K562 (cell line): Measurements from ENCODE around the gene MAML3. TPM values are rescaled to one million over a fixed set of nuclear protein-coding genes. Genes with fewer than 3 reads are reported as not detected.

Experiments used
- CHD7 ChIP-seq: fragments of 200-600 bp; sonication (generic); IDR thresholded peaks from one replicate; pipeline ENCODE4 v1.6.1; 2012; ENCODE audit warnings: mild to moderate bottlenecking, low read depth, low read length, inconsistent platforms
- FOXP1 ChIP-seq: sonication (generic); formaldehyde crosslinking; IDR thresholded peaks from 2 replicates; pipeline ENCODE4 v1.8.0; 2022; ENCODE audit warnings: mild to moderate bottlenecking, missing genetic modification reagents
- MAFF ChIP-seq: IDR thresholded peaks from 2 replicates; pipeline ENCODE4 v1.6.1; 2012; ENCODE audit warnings: low read length, improper control_type of control experiment
- MAFG ChIP-seq: fragments of 450-650 bp; conservative IDR thresholded peaks from 2 replicates; pipeline ENCODE4 v1.6.1; 2016; ENCODE audit warnings: missing genetic modification characterization, missing compliant biosample characterization
- NFE2 ChIP-seq: IDR thresholded peaks from 2 replicates; pipeline ENCODE4 v1.6.1; 2014; ENCODE audit warnings: antibody characterized with exemption, low read depth
- POLR2A ChIP-seq: fragments of 450-650 bp; conservative IDR thresholded peaks from 2 replicates; pipeline ENCODE4 v1.6.1; 2016
- ZBTB11 ChIP-seq, 3 experiments: fragments of 200-800 bp in 1 of 3; fragments of 250-450 bp in 1 of 3; fragments of 450-650 bp in 1 of 3; sonication (Bioruptor Pico) in 1 of 3; sonication (Bioruptor generic) in 1 of 3; formaldehyde crosslinking in 1 of 3; IDR thresholded peaks; 2 replicates each; pipeline versions ENCODE4 v1.6.1 to v1.8.0; 2016 to 2022; ENCODE audit warnings: mild to moderate bottlenecking in 2 of 3, missing genetic modification characterization in 2 of 3, missing compliant biosample characterization in 1 of 3, moderate library complexity in 1 of 3
- ZFP91 ChIP-seq: sonication (generic); formaldehyde crosslinking; IDR thresholded peaks from 2 replicates; pipeline ENCODE4 v1.8.0; 2022; ENCODE audit warnings: mild to moderate bottlenecking, missing genetic modification reagents
- polyA plus RNA-seq, 8 experiments: library from polyadenylated mRNA; depleted of rRNA in 4 of 8; stranded (reverse) in 5 of 8; unstranded in 3 of 8; fragments of >200 nt; fragmentation: Nextera tagmentation in 2 of 8; fragmentation: Illumina TruSeq in 1 of 8; extraction: Ambion mirVana in 2 of 8; extraction: Trizol in 1 of 8; gene quantifications; 2 replicates each; pipeline versions ENCODE4 v1.2.1 to v1.2.3, GENCODE V29; 2011 to 2014; ENCODE audit warnings: inconsistent platforms in 1 of 8, missing spikeins in 1 of 8
- total RNA-seq, 7 experiments: library from RNA; depleted of rRNA in 6 of 7; stranded (reverse); fragments of >200 nt in 6 of 7; fragmentation: Illumina TruSeq in 2 of 7; extraction: Trizol in 2 of 7; gene quantifications; 2 replicates each; pipeline versions ENCODE4 v1.2.1 to v1.2.3, GENCODE V29; 2011 to 2021; ENCODE audit warnings: low replicate concordance in 1 of 7
- TF ChIP-seq, protein P1 (sequence below): sonication (generic); formaldehyde crosslinking; IDR thresholded peaks from 2 replicates; pipeline ENCODE4 v1.8.0; 2022; ENCODE audit warnings: mild to moderate bottlenecking, low read depth, missing genetic modification reagents

MAML3 gene
- total and polyA plus RNA-seq, 9 of the 15 experiments (the other 6 are each of a cell fraction or from before 2014, with no cell fraction given) = 0.01 to 0.55 (median 0.25) TPM

DNA sequence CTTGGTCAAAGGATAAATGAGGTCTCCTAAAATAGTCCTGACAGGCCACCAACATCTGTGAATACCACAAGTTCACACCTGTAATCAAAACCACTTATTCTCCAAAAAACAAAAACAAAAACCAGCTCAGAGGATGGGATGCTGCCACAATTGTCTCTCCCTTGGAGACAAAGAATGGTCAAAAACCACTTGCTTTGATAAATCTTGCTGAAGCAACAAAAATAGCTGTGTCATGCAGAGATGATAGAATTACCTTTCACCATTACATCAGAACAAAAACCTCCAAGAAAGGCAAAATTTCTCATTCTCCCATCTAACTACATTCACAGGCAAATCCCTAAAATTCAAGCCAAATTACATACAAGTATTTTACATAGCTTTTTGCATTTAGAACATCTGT lies 180.4 kb downstream of the MAML3 start (continued):
- TF ChIP-seq ZBTB11 (CRISPR knock-in tag; IDR thresholded peaks at IDR 0.05) (no peak), MAFG (tag) (peak; percentile 66), NFE2 (peak; percentile 69), MAFF (peak; percentile 24; the same call in 1 of the 2 replicates), ZFP91 (CRISPR knock-in tag) (no peak), CHD7 (no peak), POLR2A (no peak), FOXP1 (CRISPR knock-in tag) (no peak)
- TF ChIP-seq, protein P1, sequence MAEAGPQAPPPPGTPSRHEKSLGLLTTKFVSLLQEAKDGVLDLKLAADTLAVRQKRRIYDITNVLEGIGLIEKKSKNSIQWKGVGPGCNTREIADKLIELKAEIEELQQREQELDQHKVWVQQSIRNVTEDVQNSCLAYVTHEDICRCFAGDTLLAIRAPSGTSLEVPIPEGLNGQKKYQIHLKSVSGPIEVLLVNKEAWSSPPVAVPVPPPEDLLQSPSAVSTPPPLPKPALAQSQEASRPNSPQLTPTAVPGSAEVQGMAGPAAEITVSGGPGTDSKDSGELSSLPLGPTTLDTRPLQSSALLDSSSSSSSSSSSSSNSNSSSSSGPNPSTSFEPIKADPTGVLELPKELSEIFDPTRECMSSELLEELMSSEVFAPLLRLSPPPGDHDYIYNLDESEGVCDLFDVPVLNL (CRISPR knock-in tag) = no peak
